GM18526 (cell line): ENCODE data around the gene AGBL5.

Source experiments
- POLR2A ChIP-seq: IDR thresholded peaks from 3 replicates; pipeline ENCODE4 v1.6.1; 2011; ENCODE audit not compliant: insufficient read length; ENCODE audit errors: extremely low read depth

The AGBL5 gene

GRCh38 chr2:27099334-27099955, 48.0 kb downstream of the AGBL5 start:
- TF ChIP-seq POLR2A, result no peak

GRCh38 chr2:27100036-27100435, 48.6 kb downstream of the AGBL5 start:
- no peak for TF ChIP-seq POLR2A

- TF ChIP-seq POLR2A, result no peak
These were observed 50.9 kb downstream of the AGBL5 start for GRCh38 chr2:27102329-27102728.

GRCh38 chr2:27105981-27106380, 54.5 kb downstream of the AGBL5 start:
- no peak for TF ChIP-seq POLR2A

DNA sequence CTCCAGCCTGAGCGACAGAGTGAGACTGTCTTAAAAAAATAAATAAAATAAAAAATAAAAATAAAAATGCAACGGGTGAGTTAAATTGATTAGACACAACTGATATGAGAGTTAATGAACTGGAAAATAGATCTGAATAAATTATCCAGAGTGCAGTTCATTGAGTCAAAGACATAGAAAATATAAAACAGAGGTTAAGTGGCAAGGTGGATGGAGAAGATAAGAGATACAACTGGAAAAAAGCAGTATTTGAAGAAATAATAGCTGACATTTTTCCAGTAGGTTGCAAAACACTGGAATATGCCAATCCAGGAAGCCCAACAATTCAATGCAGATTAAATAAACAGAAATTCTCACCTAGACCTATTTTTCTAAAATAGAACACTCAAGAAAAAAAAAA, 56.8 kb downstream of the AGBL5 start:
- TF ChIP-seq POLR2A, result no peak

DNA sequence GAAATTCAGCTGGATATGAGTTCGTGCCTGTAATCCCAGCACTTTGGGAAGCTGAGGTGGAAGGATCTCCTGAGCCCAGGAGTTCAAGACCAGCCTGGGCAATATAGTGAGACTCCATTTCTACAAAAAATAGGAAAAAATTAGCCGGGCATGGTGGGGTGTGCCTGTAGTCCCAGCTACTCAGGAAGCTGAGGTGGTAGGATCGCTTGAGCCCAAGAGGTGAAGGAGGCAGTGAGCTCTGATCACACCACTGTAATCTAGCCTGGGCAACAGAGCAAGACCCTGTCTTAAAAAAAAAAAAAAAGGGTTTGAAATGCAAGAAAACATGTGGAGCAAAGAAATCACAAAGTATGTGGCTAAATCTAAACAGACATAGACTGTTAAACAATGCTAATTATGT, 57.6 kb downstream of the AGBL5 start:
- no peak for TF ChIP-seq POLR2A

DNA sequence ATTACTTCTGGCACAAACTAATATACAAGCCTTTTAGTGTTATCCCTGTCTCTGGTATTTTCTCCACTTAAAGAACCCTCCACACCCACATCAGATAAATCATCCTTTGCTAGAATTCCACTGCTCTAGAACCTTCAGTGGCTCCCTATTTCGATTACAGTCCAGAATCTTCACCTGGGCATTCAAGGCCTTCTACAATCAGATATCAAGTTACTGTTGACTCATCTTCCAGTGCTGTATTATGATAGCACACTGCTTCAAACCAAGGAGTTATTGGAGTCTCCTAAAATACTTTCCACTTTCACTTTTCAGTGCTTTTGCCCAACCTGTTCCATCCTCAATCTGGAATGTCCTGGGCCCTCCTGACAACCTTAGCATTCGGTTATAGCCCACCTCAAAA, 64.1 kb downstream of the AGBL5 start:
- TF ChIP-seq POLR2A, result no peak

- TF ChIP-seq POLR2A, result no peak
These were observed 66.6 kb downstream of the AGBL5 start for GRCh38 chr2:27117995-27118524.

DNA sequence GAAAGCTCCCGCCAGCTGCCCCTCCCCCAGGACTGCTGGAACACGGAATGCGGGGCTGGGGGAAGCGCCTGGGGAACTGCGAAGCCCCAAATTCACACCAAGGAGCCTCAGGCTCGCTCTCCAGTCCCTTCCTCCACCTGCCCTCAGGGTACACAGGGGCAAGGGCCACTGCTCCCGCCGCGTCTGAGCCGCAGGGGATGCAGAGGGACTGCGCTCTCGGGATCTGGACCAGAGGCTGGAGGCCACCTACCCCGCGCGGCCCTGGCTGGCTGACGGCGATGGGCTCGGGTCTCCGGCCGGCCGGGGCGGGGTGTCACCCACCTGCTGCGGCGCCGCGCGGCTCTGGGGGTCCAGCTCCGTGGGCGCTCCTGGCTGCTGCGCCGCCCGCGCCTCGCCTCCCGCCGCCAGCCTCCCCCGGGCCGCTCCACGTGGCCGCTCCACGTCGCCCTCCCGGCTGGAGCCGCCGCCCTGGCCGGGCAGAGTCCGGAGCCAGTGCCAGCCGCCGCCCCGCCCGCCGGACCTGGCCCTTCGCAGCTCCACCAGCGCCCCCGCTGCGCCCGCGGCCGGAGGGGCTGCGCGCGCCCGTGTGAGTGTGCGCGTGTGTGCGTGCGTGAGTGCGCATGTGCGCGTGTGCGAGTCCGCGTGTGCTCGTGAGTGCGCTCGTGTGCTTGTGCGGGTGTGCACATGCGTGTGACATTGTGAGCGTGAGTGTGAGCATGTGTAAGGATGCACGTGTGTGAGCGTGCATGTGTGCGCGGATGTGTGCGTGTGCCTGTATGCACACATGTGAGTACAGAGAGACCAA, 67.3 kb downstream of the AGBL5 start, which contains the start of gene CGREF1:
TSS of gene CGREF1 (minus strand) at position 604 of the 805 bp plus-strand sequence. CDS start 14,762 bp downstream, outside the sequence.
- TF ChIP-seq POLR2A, result no peak
